HEK293 (cell line): Measurements from ENCODE around the gene KIF13A.

Experiments
- CTCF ChIA-PET: fragments of 350-600 bp; formaldehyde crosslinking; extraction: SDS; loops from one replicate; lab custom pipeline; 2021; ENCODE audit warnings: antibody characterized with exemption; lab: Yijun Ruan, JAX
- POLR2A ChIA-PET: fragments of 300-600 bp; formaldehyde crosslinking; extraction: SDS; loops from one replicate; lab custom pipeline; 2020; ENCODE audit warnings: antibody characterized with exemption, inconsistent platforms; lab: Yijun Ruan, JAX
- H3K27ac ChIP-seq: fragments of 200-500 bp; sonication (Bioruptor generic); 2 replicates; pipeline ENCODE4 v1.5.1; 2014; ENCODE audit warnings: low read depth, low read length, control low read depth, inconsistent platforms; ENCODE audit errors: extremely low read depth
- H3K36me3 ChIP-seq, 2 experiments: fragments of 200-500 bp in 1 of 2; sonication (Bioruptor generic) in 1 of 2; 1 replicate in 1 of 2; 2 replicates in 1 of 2; pipeline ENCODE4 v1.5.1; 2014 to 2017; ENCODE audit warnings: inconsistent platforms in 2 of 2, low read length in 2 of 2; ENCODE audit not compliant: control insufficient read depth in 2 of 2, insufficient read depth in 1 of 2
- H3K4me1 ChIP-seq: fragments of 200-500 bp; sonication (Bioruptor generic); 2 replicates; pipeline ENCODE4 v1.5.1; 2014; ENCODE audit warnings: mild to moderate bottlenecking, low read length, inconsistent platforms; ENCODE audit not compliant: control insufficient read depth, insufficient read depth
- H3K4me3 ChIP-seq: 2 replicates; pipeline ENCODE4 v1.5.1; 2011; ENCODE audit warnings: low read depth, mild to moderate bottlenecking, control low read depth, low read length, moderate library complexity
- H3K9me3 ChIP-seq: fragments of 200-500 bp; sonication (Bioruptor generic); 2 replicates; pipeline ENCODE4 v1.5.1; 2014; ENCODE audit warnings: low read depth, low read length, inconsistent platforms; ENCODE audit not compliant: control insufficient read depth, insufficient read depth
- CTCF ChIP-seq: fragments of 450-650 bp; formaldehyde crosslinking; IDR thresholded peaks from 2 replicates; pipeline ENCODE4 v1.5.1; 2016; ENCODE audit warnings: missing biosample characterization, missing genetic modification characterization
- GFI1B ChIP-seq: fragments of 450-650 bp; formaldehyde crosslinking; IDR thresholded peaks from 2 replicates; pipeline ENCODE4 v1.5.1; 2016; ENCODE audit warnings: missing biosample characterization, missing genetic modification characterization
- GLI4 ChIP-seq: fragments of 450-650 bp; formaldehyde crosslinking; IDR thresholded peaks from 2 replicates; pipeline ENCODE4 v1.5.1; 2016; ENCODE audit warnings: missing biosample characterization, missing genetic modification characterization
- KLF17 ChIP-seq: fragments of 450-650 bp; formaldehyde crosslinking; IDR thresholded peaks from 2 replicates; pipeline ENCODE4 v1.5.1; 2016; ENCODE audit warnings: missing biosample characterization, missing genetic modification characterization
- KLF8 ChIP-seq: fragments of 450-650 bp; formaldehyde crosslinking; IDR thresholded peaks from 2 replicates; pipeline ENCODE4 v1.5.1; 2016; ENCODE audit warnings: missing biosample characterization, missing genetic modification characterization
- PBX3 ChIP-seq: sonication (generic); formaldehyde crosslinking; IDR thresholded peaks from 2 replicates; pipeline ENCODE4 v1.8.1; 2022; ENCODE audit warnings: mild to moderate bottlenecking, moderate library complexity, missing genetic modification reagents
- PRDM4 ChIP-seq: fragments of 450-650 bp; formaldehyde crosslinking; IDR thresholded peaks from 2 replicates; pipeline ENCODE4 v1.5.1; 2017; ENCODE audit warnings: missing biosample characterization, missing genetic modification characterization
- YY2 ChIP-seq: fragments of 450-650 bp; formaldehyde crosslinking; IDR thresholded peaks from 2 replicates; pipeline ENCODE4 v1.5.1; 2016; ENCODE audit warnings: missing biosample characterization, missing genetic modification characterization
- ZNF157 ChIP-seq: fragments of 450-650 bp; formaldehyde crosslinking; IDR thresholded peaks from 2 replicates; pipeline ENCODE4 v1.5.1; 2016; ENCODE audit warnings: missing biosample characterization, missing genetic modification characterization
- ZNF23 ChIP-seq: fragments of 450-650 bp; formaldehyde crosslinking; IDR thresholded peaks from 2 replicates; pipeline ENCODE4 v1.5.1; 2016; ENCODE audit warnings: missing biosample characterization, missing genetic modification characterization, borderline replicate concordance
- ZNF362 ChIP-seq: fragments of 450-650 bp; formaldehyde crosslinking; IDR thresholded peaks from 2 replicates; pipeline ENCODE4 v1.5.1; 2016; ENCODE audit warnings: missing biosample characterization, missing genetic modification characterization
- ZNF449 ChIP-seq: fragments of 450-650 bp; formaldehyde crosslinking; IDR thresholded peaks from 2 replicates; pipeline ENCODE4 v1.5.1; 2017; ENCODE audit warnings: missing biosample characterization, mild to moderate bottlenecking, missing genetic modification characterization, moderate library complexity
- ZNF510 ChIP-seq: fragments of 450-650 bp; formaldehyde crosslinking; IDR thresholded peaks from 2 replicates; pipeline ENCODE4 v1.5.1; 2018; ENCODE audit warnings: mild to moderate bottlenecking, missing genetic modification characterization, missing biosample characterization; ENCODE audit not compliant: insufficient replicate concordance
- ZNF747 ChIP-seq: fragments of 450-650 bp; formaldehyde crosslinking; IDR thresholded peaks from 2 replicates; pipeline ENCODE4 v1.5.1; 2016; ENCODE audit warnings: missing biosample characterization, missing genetic modification characterization
- ZNF791 ChIP-seq: fragments of 450-650 bp; formaldehyde crosslinking; IDR thresholded peaks from 2 replicates; pipeline ENCODE4 v1.5.1; 2016; ENCODE audit warnings: missing biosample characterization, missing genetic modification characterization
- ZSCAN23 ChIP-seq: fragments of 450-650 bp; formaldehyde crosslinking; IDR thresholded peaks from 2 replicates; pipeline ENCODE4 v1.5.1; 2016; ENCODE audit warnings: missing biosample characterization, missing genetic modification characterization

The KIF13A gene

GRCh38 chr6:17919496-17919895, 67.9 kb downstream of the KIF13A start:
- no peak for TF ChIP-seq GFI1B (tag by site-specific recombination)
- TF ChIP-seq ZNF362 (tag by site-specific recombination): no peak
- TF ChIP-seq ZSCAN23 (tag by site-specific recombination): no peak
- TF ChIP-seq KLF17 (tag by site-specific recombination): no peak
- no peak for TF ChIP-seq ZNF449 (tag by site-specific recombination)
- no peak for TF ChIP-seq ZNF23 (tag by site-specific recombination)
- no peak for TF ChIP-seq ZNF791
- TF ChIP-seq YY2: no peak
- TF ChIP-seq ZNF157: no peak
- TF ChIP-seq GLI4 (tag by site-specific recombination): no peak
- no peak for TF ChIP-seq ZNF510 (tag by site-specific recombination)
- TF ChIP-seq PBX3 (CRISPR knock-in tag): no peak
- no peak for TF ChIP-seq ZNF747 (tag by site-specific recombination)
- TF ChIP-seq CTCF (tag by site-specific recombination): no peak
- TF ChIP-seq KLF8 (tag by site-specific recombination): no peak
- no peak for TF ChIP-seq PRDM4 (tag by site-specific recombination)
- H3K4me1 ChIP-seq: no peaks in the 10 kb centered on the region
- ChIA-PET CTCF (interaction anchor here (0.7 kb wide), 1 partner anchor 96 kb away, joined by 3 read pairs; no protein-coding TSS in a partner anchor), POLR2A (no interaction called here)
- no peak overlapping the region for H3K27ac ChIP-seq
- no peak overlapping the region for H3K4me3 ChIP-seq
- no peaks in the 10 kb centered on the region for H3K9me3 ChIP-seq
- H3K36me3 ChIP-seq: no peaks in the 10 kb centered on the region
